CD8-positive, alpha-beta memory T cell (primary cell): ENCODE measurements around the gene PATE1. TPM values are rescaled to one million over a fixed set of nuclear protein-coding genes. Genes with fewer than 3 reads are reported as not detected.

Experiments
- CTCF ChIA-PET: fragments of 350-600 bp; sonication (Branson Sonifier 250); formaldehyde crosslinking; loops from one replicate; lab custom pipeline; 2021; ENCODE audit warnings: antibody characterized with exemption; lab: Charles Lee
- POLR2A ChIA-PET: fragments of 350-600 bp; sonication (Branson Sonifier 250); formaldehyde crosslinking; loops from one replicate; lab custom pipeline; 2021; ENCODE audit warnings: antibody characterized with exemption; lab: Charles Lee
- DNase-seq, 5 donors: peaks; one replicate each; pipeline versions ENCODE4 v3.0.0 to v3.0.0-alpha.2; 2020 to 2022; ENCODE audit warnings: mixed read lengths in 1 of 5
- H3K27ac ChIP-seq: one replicate; pipeline ENCODE4 v1.7.0; 2013; ENCODE audit warnings: low read depth, mild to moderate bottlenecking, low read length, moderate library complexity
- H3K27me3 ChIP-seq: 2 replicates; pipeline ENCODE4 v1.7.0; 2013; ENCODE audit warnings: low read length, mild to moderate bottlenecking; ENCODE audit not compliant: insufficient read depth, poor library complexity, severe bottlenecking
- H3K36me3 ChIP-seq: 2 replicates; pipeline ENCODE4 v1.7.0; 2013; ENCODE audit warnings: mild to moderate bottlenecking, low read length, moderate library complexity; ENCODE audit not compliant: insufficient read depth
- H3K4me1 ChIP-seq: 2 replicates; pipeline ENCODE4 v1.7.0; 2013; ENCODE audit warnings: mild to moderate bottlenecking, low read length, moderate library complexity; ENCODE audit not compliant: insufficient read depth
- H3K4me3 ChIP-seq: 2 replicates; pipeline ENCODE4 v1.7.0; 2013; ENCODE audit warnings: mild to moderate bottlenecking, low read length
- H3K9me3 ChIP-seq: 2 replicates; pipeline ENCODE4 v1.7.0; 2013; ENCODE audit warnings: mild to moderate bottlenecking, low read length
- H3K27ac Mint-ChIP-seq, 8 donors: one replicate each; pipeline ENCODE4 v1.8.0; 2020 to 2021; ENCODE audit warnings: mixed read lengths in 8 of 8, mild to moderate bottlenecking in 6 of 8, inconsistent platforms in 3 of 8, moderate library complexity in 3 of 8
- H3K27me3 Mint-ChIP-seq, 2 donors: one replicate each; pipeline ENCODE4 v1.8.0; 2020 to 2021; ENCODE audit warnings: mixed read lengths in 2 of 2, mild to moderate bottlenecking in 1 of 2, moderate library complexity in 1 of 2
- H3K36me3 Mint-ChIP-seq, 3 donors: one replicate each; pipeline ENCODE4 v1.8.0; 2020 to 2021; ENCODE audit warnings: mixed read lengths in 3 of 3, inconsistent platforms in 1 of 3, mild to moderate bottlenecking in 1 of 3
- H3K4me1 Mint-ChIP-seq, 3 donors: one replicate each; pipeline ENCODE4 v1.8.0; 2020 to 2021; ENCODE audit warnings: mixed read lengths in 3 of 3, inconsistent platforms in 1 of 3, mild to moderate bottlenecking in 1 of 3
- H3K4me3 Mint-ChIP-seq, 7 donors: one replicate each; pipeline ENCODE4 v1.8.0; 2020 to 2021; ENCODE audit warnings: mixed read lengths in 7 of 7, mild to moderate bottlenecking in 6 of 7, moderate library complexity in 4 of 7, inconsistent platforms in 2 of 7
- H3K9me3 Mint-ChIP-seq, 5 donors: one replicate each; pipeline ENCODE4 v1.8.0; 2020 to 2022; ENCODE audit warnings: mixed read lengths in 5 of 5, mild to moderate bottlenecking in 3 of 5, moderate library complexity in 2 of 5, inconsistent platforms in 1 of 5
- polyA plus RNA-seq: library from polyadenylated mRNA; unstranded; fragments of 300-500 nt; fragmentation: Illumina TruSeq; gene quantifications from one replicate; pipeline ENCODE4 v1.2.3, GENCODE V29; 2021
- total RNA-seq, 2 experiments: library from RNA; stranded (reverse); gene quantifications; one replicate each; pipeline ENCODE4 v1.2.3, GENCODE V29; 2021

The PATE1 gene
- total and polyA plus RNA-seq, 3 experiments from 2014 or later: not detected

- Mint-ChIP-seq H3K4me1 (no peaks in the 10 kb centered on the region), H3K4me3 (no peak overlapping the region), H3K27ac (no peak overlapping the region), H3K9me3 (no peaks in the 10 kb centered on the region), H3K36me3 (no peaks in the 10 kb centered on the region), H3K27me3 (peaks cover 3 to 4% of the 10 kb centered on the region in 2 donors)
- Histone ChIP-seq H3K4me1 (no peaks in the 10 kb centered on the region), H3K27me3 (no peaks in the 10 kb centered on the region), H3K36me3 (no peaks in the 10 kb centered on the region), H3K27ac (no peak overlapping the region), H3K9me3 (no peaks in the 10 kb centered on the region), H3K4me3 (no peak overlapping the region)
- no peak for DNase-seq
- ChIA-PET CTCF (no interaction called here), POLR2A (no interaction called here)
These were observed 2.4 kb upstream of the PATE1 start for GRCh38 chr11:125743681-125744080.

GRCh38 chr11:125750629-125751028 is 4.5 kb downstream of the PATE1 start:
- Mint-ChIP-seq H3K27me3 (peaks cover 0 to 17% of the 10 kb centered on the region in 2 donors), H3K9me3 (no peaks in the 10 kb centered on the region), H3K36me3 (no peaks in the 10 kb centered on the region), H3K4me1 (no peaks in the 10 kb centered on the region), H3K27ac (no peak overlapping the region), H3K4me3 (no peak overlapping the region)
- H3K4me1 ChIP-seq: no peaks in the 10 kb centered on the region
- H3K27me3 ChIP-seq: no peaks in the 10 kb centered on the region
- DNase-seq: no peak
- H3K36me3 ChIP-seq: no peaks in the 10 kb centered on the region
- no peak overlapping the region for H3K27ac ChIP-seq
- ChIA-PET CTCF (no interaction called here), POLR2A (no interaction called here)
- H3K4me3 ChIP-seq: no peak overlapping the region
- H3K9me3 ChIP-seq: no peaks in the 10 kb centered on the region

GRCh38 chr11:125756050-125756449 is 10.0 kb downstream of the PATE1 start:
- Mint-ChIP-seq H3K9me3 (peaks cover 0 to 14% (median 8%) of the 10 kb centered on the region in 5 donors), H3K4me3 (no peak overlapping the region), H3K36me3 (no peaks in the 10 kb centered on the region), H3K27me3 (peaks cover 5 to 20% of the 10 kb centered on the region in 2 donors), H3K4me1 (no peaks in the 10 kb centered on the region), H3K27ac (no peak overlapping the region)
- CTCF ChIA-PET: no interaction called here
- no peaks in the 10 kb centered on the region for H3K36me3 ChIP-seq
- H3K4me3 ChIP-seq: no peak overlapping the region
- DNase-seq: no peak
- no peaks in the 10 kb centered on the region for H3K27me3 ChIP-seq
- H3K4me1 ChIP-seq: no peaks in the 10 kb centered on the region
- POLR2A ChIA-PET: no interaction called here
- H3K27ac ChIP-seq: no peak overlapping the region
- H3K9me3 ChIP-seq: no peaks in the 10 kb centered on the region

GRCh38 chr11:125762445-125762844 is 16.4 kb downstream of the PATE1 start:
- Mint-ChIP-seq H3K9me3 (peaks cover 0 to 14% (median 8%) of the 10 kb centered on the region in 5 donors), H3K4me3 (no peak overlapping the region), H3K27me3 (peaks cover 17 to 29% of the 10 kb centered on the region in 2 donors), H3K4me1 (no peaks in the 10 kb centered on the region), H3K36me3 (no peaks in the 10 kb centered on the region), H3K27ac (no peak overlapping the region)
- Histone ChIP-seq H3K27me3 (no peaks in the 10 kb centered on the region), H3K4me3 (no peak overlapping the region), H3K27ac (no peak overlapping the region), H3K9me3 (no peaks in the 10 kb centered on the region), H3K36me3 (no peaks in the 10 kb centered on the region), H3K4me1 (no peaks in the 10 kb centered on the region)
- CTCF ChIA-PET: no interaction called here
- no peak for DNase-seq
- POLR2A ChIA-PET: no interaction called here

- no peaks in the 10 kb centered on the region for H3K36me3 ChIP-seq
- H3K27ac ChIP-seq: no peak overlapping the region
- no peak for DNase-seq
- H3K4me1 ChIP-seq: no peaks in the 10 kb centered on the region
- no peaks in the 10 kb centered on the region for H3K9me3 ChIP-seq
- Mint-ChIP-seq H3K4me1 (no peaks in the 10 kb centered on the region), H3K9me3 (peaks cover 0 to 8% (median 5%) of the 10 kb centered on the region in 5 donors), H3K4me3 (no peak overlapping the region), H3K27me3 (peaks cover 17 to 32% of the 10 kb centered on the region in 2 donors), H3K27ac (no peak overlapping the region), H3K36me3 (no peaks in the 10 kb centered on the region)
- ChIA-PET POLR2A (no interaction called here), CTCF (no interaction called here)
- no peaks in the 10 kb centered on the region for H3K27me3 ChIP-seq
- no peak overlapping the region for H3K4me3 ChIP-seq
These were observed 17.4 kb downstream of the PATE1 start for GRCh38 chr11:125763483-125763882.

- no peaks in the 10 kb centered on the region for H3K36me3 ChIP-seq
- no peak overlapping the region for H3K27ac ChIP-seq
- H3K27me3 Mint-ChIP-seq: peaks cover 17 to 37% of the 10 kb centered on the region in 2 donors
- no peaks in the 10 kb centered on the region for H3K9me3 Mint-ChIP-seq
- no peak overlapping the region for H3K4me3 Mint-ChIP-seq
- CTCF ChIA-PET: no interaction called here
- no peak overlapping the region for H3K4me3 ChIP-seq
- H3K36me3 Mint-ChIP-seq: no peaks in the 10 kb centered on the region
- H3K27ac Mint-ChIP-seq: no peak overlapping the region
- H3K9me3 ChIP-seq: no peaks in the 10 kb centered on the region
- DNase-seq: no peak
- no peaks in the 10 kb centered on the region for H3K27me3 ChIP-seq
- POLR2A ChIA-PET: no interaction called here
- H3K4me1 ChIP-seq: no peaks in the 10 kb centered on the region
- H3K4me1 Mint-ChIP-seq: no peaks in the 10 kb centered on the region
These were observed 20.2 kb downstream of the PATE1 start for GRCh38 chr11:125766251-125766650.

GRCh38 chr11:125768336-125769046 is 22.4 kb downstream of the PATE1 start:
- Mint-ChIP-seq H3K4me1 (no peaks in the 10 kb centered on the region), H3K9me3 (no peaks in the 10 kb centered on the region), H3K4me3 (no peak overlapping the region), H3K36me3 (no peaks in the 10 kb centered on the region), H3K27ac (no peak overlapping the region), H3K27me3 (peaks cover 23 to 42% of the 10 kb centered on the region in 2 donors)
- Histone ChIP-seq H3K9me3 (no peaks in the 10 kb centered on the region), H3K36me3 (no peaks in the 10 kb centered on the region), H3K4me3 (no peak overlapping the region), H3K4me1 (no peaks in the 10 kb centered on the region), H3K27me3 (no peaks in the 10 kb centered on the region), H3K27ac (no peak overlapping the region)
- no peak for DNase-seq
- ChIA-PET CTCF (no interaction called here), POLR2A (no interaction called here)

- Mint-ChIP-seq H3K27ac (no peak overlapping the region), H3K4me3 (no peak overlapping the region), H3K9me3 (no peaks in the 10 kb centered on the region), H3K27me3 (peaks cover 16 to 23% of the 10 kb centered on the region in 2 donors), H3K4me1 (no peaks in the 10 kb centered on the region), H3K36me3 (no peaks in the 10 kb centered on the region)
- no peaks in the 10 kb centered on the region for H3K9me3 ChIP-seq
- ChIA-PET CTCF (no interaction called here), POLR2A (no interaction called here)
- no peaks in the 10 kb centered on the region for H3K36me3 ChIP-seq
- H3K27ac ChIP-seq: no peak overlapping the region
- H3K27me3 ChIP-seq: no peaks in the 10 kb centered on the region
- DNase-seq: no peak
- H3K4me1 ChIP-seq: no peaks in the 10 kb centered on the region
- H3K4me3 ChIP-seq: no peak overlapping the region
These were observed 24.5 kb downstream of the PATE1 start for GRCh38 chr11:125770583-125770982.
